K562 (cell line): Measurements from ENCODE around the gene DCP1B. TPM values are rescaled to one million over a fixed set of nuclear protein-coding genes. Genes with fewer than 3 reads are reported as not detected.
A peak's percentile ranks its signal among the peaks of the same experiment; 100 is the strongest.

Experiments used
- ATAC-seq: fragments of 200-7000 bp; cut with Tn5 transposase; 3 replicates; pipeline ENCODE4 v1.9.1; 2020; ENCODE audit warnings: moderate library complexity
- BruUV-seq: library from RNA; stranded (reverse); fragments of 400-500 nt; replicated peaks from 2 replicates; lab custom pipeline; 2021; lab: Mats Ljungman, UMichigan
- CTCF ChIA-PET: fragments of 300-600 bp; formaldehyde crosslinking; extraction: SDS; loops from one replicate; lab custom pipeline; 2021; ENCODE audit warnings: low intra/inter-chr PET ratio; lab: Yijun Ruan, JAX
- POLR2A ChIA-PET: fragments of 300-600, 350-650 bp; sonication (Branson Sonifier 250); formaldehyde crosslinking; extraction: SDS; loops from one replicate; lab custom pipeline; 2021; ENCODE audit warnings: antibody characterized with exemption, inconsistent platforms; lab: Yijun Ruan, JAX
- DNase-seq, 4 experiments: peaks; one replicate each; pipeline versions ENCODE4 v3.0.0 to v3.0.0-alpha.2; 2011 to 2018; ENCODE audit warnings: low spot score in 3 of 4, mixed read lengths in 3 of 4; ENCODE audit errors: extremely low read depth in 1 of 4
- FAIRE-seq: peaks from 2 replicates; lab custom pipeline; 2011; peaks lifted over from hg19 to GRCh38; lab: Jason Lieb, UNC
- H2AFZ ChIP-seq: 2 replicates; pipeline ENCODE4 v1.6.0; 2011; ENCODE audit warnings: low read depth, low read length, control low read depth, inconsistent platforms
- H3K27ac ChIP-seq: fragments of 200-600 bp; 3 replicates; pipeline ENCODE4 v1.8.0; 2011; ENCODE audit warnings: low read depth, mild to moderate bottlenecking, control low read depth, inconsistent platforms, low read length, moderate library complexity, mixed read lengths; ENCODE audit errors: extremely low read depth
- H3K27me3 ChIP-seq, 2 experiments: fragments of 300-600 bp in 1 of 2; 2 replicates in 1 of 2; 3 replicates in 1 of 2; pipeline versions ENCODE4 v1.6.0 to v1.8.0; 2011; ENCODE audit warnings: inconsistent platforms in 2 of 2, low read length in 2 of 2, mild to moderate bottlenecking in 1 of 2, mixed read lengths in 1 of 2, moderate library complexity in 1 of 2; ENCODE audit not compliant: control insufficient read depth in 2 of 2, insufficient read depth in 2 of 2
- H3K36me3 ChIP-seq: fragments of 300-600 bp; 3 replicates; pipeline ENCODE4 v1.8.0; 2011; ENCODE audit warnings: mild to moderate bottlenecking, low read length, inconsistent platforms; ENCODE audit not compliant: control insufficient read depth, insufficient read depth
- H3K4me1 ChIP-seq, 2 experiments: fragments of 200-600 bp in 1 of 2; replicated peaks in 1 of 2; 2 replicates in 1 of 2; 3 replicates in 1 of 2; pipeline versions ENCODE4 v1.5.1 to v1.8.0; 2011; ENCODE audit warnings: inconsistent platforms in 2 of 2, low read length in 2 of 2, mild to moderate bottlenecking in 1 of 2, mixed read lengths in 1 of 2, moderate library complexity in 1 of 2; ENCODE audit not compliant: control insufficient read depth in 2 of 2, insufficient read depth in 2 of 2
- H3K4me2 ChIP-seq: 2 replicates; pipeline ENCODE4 v1.6.1; 2011; ENCODE audit warnings: low read length, control low read depth, inconsistent platforms, mixed read lengths; ENCODE audit not compliant: insufficient read depth
- H3K4me3 ChIP-seq: fragments of 200-600 bp; sonication (generic), shearing (Covaris generic); 2 replicates; pipeline ENCODE4 v1.5.1; 2016; ENCODE audit warnings: control low read depth, inconsistent platforms
- H3K79me2 ChIP-seq: fragments of 200-600 bp; 3 replicates; pipeline ENCODE4 v1.8.0; 2011; ENCODE audit warnings: low read length, inconsistent platforms; ENCODE audit not compliant: control insufficient read depth, insufficient read depth
- H3K9ac ChIP-seq, 2 experiments: 2 replicates each; pipeline versions ENCODE4 v1.6.0 to v1.6.1; 2011; ENCODE audit warnings: low read depth in 2 of 2, low read length in 2 of 2, control low read depth in 1 of 2, inconsistent platforms in 1 of 2, mild to moderate bottlenecking in 1 of 2, mixed read lengths in 1 of 2; ENCODE audit not compliant: insufficient read depth in 1 of 2
- H3K9me1 ChIP-seq: one replicate; pipeline ENCODE4 v1.6.0; 2011; ENCODE audit warnings: inconsistent platforms, mild to moderate bottlenecking, low read length, moderate library complexity; ENCODE audit not compliant: control insufficient read depth, insufficient read depth
- H3K9me3 ChIP-seq: replicated peaks from 2 replicates; pipeline ENCODE4 v1.5.1; 2011; ENCODE audit warnings: low read depth, low read length, inconsistent platforms; ENCODE audit not compliant: control insufficient read depth, insufficient read depth
- H4K20me1 ChIP-seq: replicated peaks from 2 replicates; pipeline ENCODE4 v1.6.1; 2011; ENCODE audit warnings: low read length, inconsistent platforms, mixed read lengths; ENCODE audit not compliant: control insufficient read depth, insufficient read depth
- CREB3 ChIP-seq: fragments of 450-650 bp; conservative IDR thresholded peaks from 2 replicates; pipeline ENCODE4 v1.6.1; 2016; ENCODE audit warnings: missing genetic modification characterization, low read depth, mild to moderate bottlenecking, missing compliant biosample characterization, moderate library complexity
- EZH2 ChIP-seq: IDR thresholded peaks from 2 replicates; pipeline ENCODE4 v1.6.1; 2012; ENCODE audit warnings: low read depth, mild to moderate bottlenecking, inconsistent platforms, low read length, borderline replicate concordance
- MYBL2 ChIP-seq, 2 experiments: fragments of 450-650 bp in 1 of 2; sonication (generic) in 1 of 2; formaldehyde crosslinking in 1 of 2; IDR thresholded peaks; 2 replicates each; pipeline versions ENCODE4 v1.6.1 to v1.8.1; 2017 to 2022; ENCODE audit warnings: borderline replicate concordance in 1 of 2, inconsistent platforms in 1 of 2, low read depth in 1 of 2, mild to moderate bottlenecking in 1 of 2, missing genetic modification reagents in 1 of 2, moderate library complexity in 1 of 2
- ZNF146 ChIP-seq: IDR thresholded peaks from one replicate; pipeline ENCODE4 v1.6.1; 2018; ENCODE audit warnings: missing compliant biosample characterization; ENCODE audit not compliant: unreplicated experiment
- ZNF561 ChIP-seq: fragments of 450-650 bp; formaldehyde crosslinking; conservative IDR thresholded peaks from 2 replicates; pipeline ENCODE4 v1.4.0; 2020; ENCODE audit warnings: mild to moderate bottlenecking, moderate library complexity
- WGBS: fragments of 100-300 bp; shearing (Covaris generic); methylation state at CpG from one replicate; pipeline ENCODE4 v1.1.6; 2016; ENCODE audit warnings: low coverage, mixed read lengths; ENCODE audit not compliant: insufficient coverage; ENCODE audit errors: missing lambda C conversion rate; 5-methylcytosine and 5-hydroxymethylcytosine counted together
- in situ Hi-C: fragments of 300-500 bp; cut with MboI; formaldehyde crosslinking; loops from 4 replicates; pipeline ENCODE4 v1.15.0; 2018; ENCODE audit warnings: inconsistent platforms, mixed read lengths
- intact Hi-C: fragments of 100-400 bp; cut with micrococcal nuclease; formaldehyde crosslinking; loops from 2 replicates; pipeline ENCODE4 v1.14.2; 2022
- polyA plus RNA-seq, 8 experiments: library from polyadenylated mRNA; depleted of rRNA in 4 of 8; stranded (reverse) in 5 of 8; unstranded in 3 of 8; fragments of >200 nt; fragmentation: Nextera tagmentation in 2 of 8; fragmentation: Illumina TruSeq in 1 of 8; extraction: Ambion mirVana in 2 of 8; extraction: Trizol in 1 of 8; gene quantifications; 2 replicates each; pipeline versions ENCODE4 v1.2.1 to v1.2.3, GENCODE V29; 2011 to 2014; ENCODE audit warnings: inconsistent platforms in 1 of 8, missing spikeins in 1 of 8
- total RNA-seq, 7 experiments: library from RNA; depleted of rRNA in 6 of 7; stranded (reverse); fragments of >200 nt in 6 of 7; fragmentation: Illumina TruSeq in 2 of 7; extraction: Trizol in 2 of 7; gene quantifications; 2 replicates each; pipeline versions ENCODE4 v1.2.1 to v1.2.3, GENCODE V29; 2011 to 2021; ENCODE audit warnings: low replicate concordance in 1 of 7

DCP1B gene
- total and polyA plus RNA-seq, 9 of the 15 experiments (the other 6 are each of a cell fraction or from before 2014, with no cell fraction given) = 0.83 to 7.3 (median 3.4) TPM

- no peak overlapping the region for H3K9ac ChIP-seq
- no peaks in the 10 kb centered on the region for H3K9me1 ChIP-seq
- H3K27ac ChIP-seq = no peak overlapping the region
- H3K9me3 ChIP-seq = no peaks in the 10 kb centered on the region
- 5% methylated on average over 3 of the region's 3 CpGs for WGBS
- H3K36me3 ChIP-seq = no peaks in the 10 kb centered on the region
- no peaks in the 10 kb centered on the region for H4K20me1 ChIP-seq
- no peak overlapping the region for H3K4me3 ChIP-seq
- intact Hi-C loops (loop anchor here (10.0 kb wide), 1 partner anchor 96 kb away; no protein-coding TSS in a partner anchor), in situ Hi-C loops (no loop called here)
- H3K4me1 ChIP-seq = peaks cover under 1 to 14% of the 10 kb centered on the region in 2 experiments; a peak in 3 of 5 replicates
- no peaks in the 10 kb centered on the region for H3K79me2 ChIP-seq
- H2AFZ ChIP-seq = no peak overlapping the region
- no peak overlapping the region for H3K4me2 ChIP-seq
- FAIRE-seq (no peak), DNase-seq (no peak), ATAC-seq (no peak)
- TF ChIP-seq ZNF146 (peak; percentile 79), ZNF561 (no peak), MYBL2 (IDR thresholded peaks at IDR 0.05; ENCODE audit: low read depth) (no peak), MYBL2 (CRISPR knock-in tag; IDR thresholded peaks at IDR 0.05; ENCODE audit: borderline replicate concordance) (no peak), CREB3 (tag) (no peak), EZH2 (no peak)
- BruUV-seq = no TSS peak
- POLR2A ChIA-PET = no interaction called here
- H3K27me3 ChIP-seq = no peaks in the 10 kb centered on the region
- CTCF ChIA-PET = no interaction called here
Observed at GRCh38 chr12:1910468-1910867, 93.8 kb downstream of the DCP1B start.
